ENCODE measurements around the gene UBXN6. TPM values are rescaled to one million over a fixed set of nuclear protein-coding genes. Genes with fewer than 3 reads are reported as not detected.

Gene UBXN6
- total RNA-seq, 1 donor from 2014 or later = 560 TPM

DNA sequence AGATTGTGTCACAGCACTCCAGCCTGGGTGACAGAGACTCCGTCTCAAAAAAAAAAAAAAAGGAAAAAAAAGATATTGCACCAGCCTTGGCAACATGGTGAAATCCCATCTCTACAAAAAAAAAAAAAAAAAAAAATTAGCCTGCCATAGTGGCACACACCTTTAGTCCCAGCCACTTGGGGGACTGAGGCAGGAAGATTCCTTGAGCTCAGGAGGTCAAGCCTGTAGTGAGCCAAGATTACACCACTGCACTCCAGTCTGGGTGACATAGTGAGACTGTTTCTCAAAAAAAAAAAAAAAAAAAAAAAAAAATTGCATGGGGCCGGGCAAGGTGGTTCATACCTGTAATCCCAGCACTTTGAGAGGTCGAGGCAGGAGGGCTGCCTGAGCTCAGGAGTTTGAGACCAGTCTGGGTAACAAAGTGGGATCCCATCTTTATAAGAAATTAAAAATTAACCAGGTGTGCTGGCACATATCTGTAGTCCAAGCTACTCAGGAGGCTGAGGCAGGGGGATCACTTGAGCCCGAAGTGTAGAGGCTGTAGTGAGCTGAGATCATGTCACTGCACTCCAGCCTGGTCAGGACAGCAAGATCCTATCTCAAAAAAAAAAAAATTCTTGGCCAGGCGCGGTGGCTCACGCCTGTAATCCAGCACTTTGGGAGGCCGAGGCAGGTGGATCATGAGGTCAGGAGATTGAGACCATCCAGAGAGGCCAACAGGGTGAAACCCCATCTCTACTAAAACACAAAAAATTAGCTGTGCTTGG is 7.4 kb upstream of the UBXN6 start:
- H3K9me3 ChIP-seq = no peaks in the 10 kb centered on the region
- H3K27me3 ChIP-seq = no peaks in the 10 kb centered on the region
- no peaks in the 10 kb centered on the region for H3K36me3 ChIP-seq
- intact Hi-C loops (cut with DNase I) = no loop called here
- no peak overlapping the region for H3K4me3 ChIP-seq
- H3K4me1 ChIP-seq = no peaks in the 10 kb centered on the region
- H3K27ac ChIP-seq = no peak overlapping the region
- TF ChIP-seq, protein P1, sequence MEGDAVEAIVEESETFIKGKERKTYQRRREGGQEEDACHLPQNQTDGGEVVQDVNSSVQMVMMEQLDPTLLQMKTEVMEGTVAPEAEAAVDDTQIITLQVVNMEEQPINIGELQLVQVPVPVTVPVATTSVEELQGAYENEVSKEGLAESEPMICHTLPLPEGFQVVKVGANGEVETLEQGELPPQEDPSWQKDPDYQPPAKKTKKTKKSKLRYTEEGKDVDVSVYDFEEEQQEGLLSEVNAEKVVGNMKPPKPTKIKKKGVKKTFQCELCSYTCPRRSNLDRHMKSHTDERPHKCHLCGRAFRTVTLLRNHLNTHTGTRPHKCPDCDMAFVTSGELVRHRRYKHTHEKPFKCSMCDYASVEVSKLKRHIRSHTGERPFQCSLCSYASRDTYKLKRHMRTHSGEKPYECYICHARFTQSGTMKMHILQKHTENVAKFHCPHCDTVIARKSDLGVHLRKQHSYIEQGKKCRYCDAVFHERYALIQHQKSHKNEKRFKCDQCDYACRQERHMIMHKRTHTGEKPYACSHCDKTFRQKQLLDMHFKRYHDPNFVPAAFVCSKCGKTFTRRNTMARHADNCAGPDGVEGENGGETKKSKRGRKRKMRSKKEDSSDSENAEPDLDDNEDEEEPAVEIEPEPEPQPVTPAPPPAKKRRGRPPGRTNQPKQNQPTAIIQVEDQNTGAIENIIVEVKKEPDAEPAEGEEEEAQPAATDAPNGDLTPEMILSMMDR (IDR thresholded peaks at IDR 0.05) = no peak
- no peak for DNase-seq (ENCODE audit: low spot score in 2 of 2)

DNA sequence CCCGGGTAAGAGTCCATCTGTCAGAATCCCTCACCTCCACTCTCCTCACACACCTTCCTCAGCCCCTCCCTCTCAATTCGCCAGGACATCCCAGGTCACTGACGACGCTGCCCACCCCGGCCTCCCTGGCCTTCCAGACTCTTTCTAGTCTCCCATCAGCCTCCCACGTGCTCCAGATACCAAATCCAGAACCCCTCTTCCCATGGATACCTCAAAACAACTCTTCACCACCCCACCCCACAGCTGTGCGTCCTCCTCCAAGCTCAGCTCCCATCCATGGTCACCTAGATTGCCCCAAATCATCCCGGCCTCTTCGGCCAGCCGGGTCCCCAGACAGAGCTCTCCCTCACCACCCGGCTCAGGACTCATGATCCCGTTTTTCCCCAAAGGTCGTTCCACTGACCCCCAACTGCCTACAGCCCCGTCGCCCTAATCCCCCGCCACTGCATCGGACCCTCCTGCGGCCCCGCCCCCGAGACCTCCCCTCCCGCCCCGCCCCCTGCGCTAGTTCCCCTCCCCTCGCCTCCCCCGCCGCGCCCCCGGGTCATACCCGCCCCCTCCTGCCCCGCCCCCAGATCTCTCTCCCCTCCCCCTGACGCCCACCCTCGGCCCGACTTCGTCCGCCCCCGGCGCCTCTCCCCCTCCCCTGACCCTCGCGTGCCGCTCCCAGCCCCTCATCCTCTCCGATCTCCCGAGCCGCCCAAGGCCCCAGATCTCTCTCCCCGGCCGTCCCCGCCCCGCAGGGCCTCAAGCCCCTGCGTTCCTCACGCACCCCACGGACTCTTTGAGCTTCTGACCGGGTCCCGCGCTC is 546 bp downstream of the UBXN6 start:
- Histone ChIP-seq H3K4me3 (peak overlapping the region; percentile 86 to 99), H3K9me3 (no peaks in the 10 kb centered on the region), H3K27ac (peak overlapping the region; percentile 87 to 91), H3K27me3 (no peaks in the 10 kb centered on the region), H3K4me1 (peaks cover 6 to 20% of the 10 kb centered on the region in 2 donors), H3K36me3 (peaks cover 19 to 21% of the 10 kb centered on the region in 2 donors)
- intact Hi-C loops (cut with DNase I) = loop anchor here (1.0 kb wide), 4 partner anchors 15 to 211 kb away; partner anchors contain the start of genes CHAF1A, HDGFL2 and MPND
- no peak for DNase-seq (ENCODE audit: low spot score in 2 of 2)
- TF ChIP-seq, protein P1 (IDR thresholded peaks at IDR 0.05) = no peak

DNA sequence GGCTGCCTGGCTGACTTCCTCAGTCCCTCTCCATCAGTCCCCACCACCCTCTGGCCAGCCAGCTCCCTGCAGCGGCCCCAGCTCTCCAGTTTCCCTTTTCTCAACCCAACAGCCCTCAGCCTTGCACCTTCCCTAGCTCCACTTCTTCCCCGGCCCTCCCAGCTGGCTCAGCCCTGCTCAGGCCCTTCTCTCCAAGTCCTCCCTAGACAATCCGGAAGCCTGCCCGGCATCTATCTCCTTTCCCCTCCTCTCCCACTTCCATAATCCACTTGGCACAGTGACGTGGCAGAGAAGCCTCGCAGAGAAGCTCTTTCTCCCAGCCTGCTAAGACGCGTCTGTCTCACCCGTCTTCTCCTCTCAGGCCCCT is 1.1 kb downstream of the UBXN6 start:
- H3K9me3 ChIP-seq = no peaks in the 10 kb centered on the region
- peaks cover 24 to 27% of the 10 kb centered on the region in 2 donors for H3K36me3 ChIP-seq
- intact Hi-C loops (cut with DNase I) = no loop called here
- peaks cover 6 to 20% of the 10 kb centered on the region in 2 donors for H3K4me1 ChIP-seq
- peak in 1 of 2 donors; percentile 65 for DNase-seq (ENCODE audit: low spot score in 2 of 2)
- peak overlapping the region; percentile 86 to 99 for H3K4me3 ChIP-seq
- H3K27ac ChIP-seq = peak overlapping the region; percentile 87 to 91
- TF ChIP-seq, protein P1 (IDR thresholded peaks at IDR 0.05) = no peak
- no peaks in the 10 kb centered on the region for H3K27me3 ChIP-seq

DNA sequence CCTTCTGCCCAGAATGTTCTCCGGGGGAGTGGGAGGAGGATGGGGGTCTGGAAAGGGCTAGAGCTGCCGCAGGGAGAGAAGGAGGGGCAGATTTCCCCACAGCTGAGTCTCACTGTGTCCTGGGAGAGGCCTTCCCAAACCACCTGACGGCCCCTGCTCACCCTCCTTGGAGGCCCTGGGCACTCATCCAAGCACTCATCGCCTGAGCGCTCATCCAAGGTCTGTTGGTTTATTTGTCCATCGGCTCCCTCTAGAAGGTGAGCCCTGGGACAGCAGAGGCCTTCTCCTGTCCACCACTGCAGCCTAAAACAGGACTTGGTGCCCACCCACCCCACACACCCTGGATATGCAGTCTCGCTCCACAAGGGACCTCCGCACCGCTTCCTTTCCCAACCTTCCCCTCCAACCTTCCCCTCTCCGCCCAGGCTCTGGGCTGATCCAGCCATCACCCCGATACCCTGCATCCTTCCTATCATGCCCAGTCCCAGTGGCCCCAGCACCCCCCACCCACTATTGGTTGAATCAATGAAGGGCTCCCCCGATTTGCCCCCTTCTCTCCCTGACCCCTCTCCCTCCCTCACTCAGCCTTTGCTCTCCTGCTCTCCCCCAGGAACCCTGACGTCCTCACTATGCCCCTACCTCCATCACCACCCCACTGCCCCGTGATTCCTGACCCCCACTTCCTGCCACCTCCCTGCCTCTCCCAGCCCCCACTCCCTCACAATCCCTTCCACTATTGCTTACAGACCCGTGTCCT is 1.7 kb downstream of the UBXN6 start:
- Histone ChIP-seq H3K36me3 (peaks cover 30 to 33% of the 10 kb centered on the region in 2 donors), H3K9me3 (no peaks in the 10 kb centered on the region), H3K4me3 (peak overlapping the region; percentile 86 to 99), H3K27me3 (no peaks in the 10 kb centered on the region), H3K4me1 (peaks cover 6 to 20% of the 10 kb centered on the region in 2 donors), H3K27ac (peak overlapping the region; percentile 87 to 91)
- DNase-seq (ENCODE audit: low spot score in 2 of 2) = peak in 1 of 2 donors; percentile 61
- intact Hi-C loops (cut with DNase I) = no loop called here
- TF ChIP-seq, protein P1 (IDR thresholded peaks at IDR 0.05) = no peak

Measured in ascending aorta (tissue), 2 donors.